MM.1S (cell line): ENCODE results near the gene KCNQ5.

Source experiments
- EZH2phosphoT487 ChIP-seq: fragments of 300-600 bp; sonication (generic); IDR thresholded peaks from 2 replicates; pipeline ENCODE4 v1.6.1; 2018; ENCODE audit warnings: antibody characterized with exemption, low read length
- TF ChIP-seq, protein P1 (sequence below): fragments of 300-600 bp; sonication (generic); IDR thresholded peaks from 2 replicates; pipeline ENCODE4 v1.5.1; 2016; ENCODE audit warnings: antibody characterized with exemption, low read length, mixed read lengths

DNA sequence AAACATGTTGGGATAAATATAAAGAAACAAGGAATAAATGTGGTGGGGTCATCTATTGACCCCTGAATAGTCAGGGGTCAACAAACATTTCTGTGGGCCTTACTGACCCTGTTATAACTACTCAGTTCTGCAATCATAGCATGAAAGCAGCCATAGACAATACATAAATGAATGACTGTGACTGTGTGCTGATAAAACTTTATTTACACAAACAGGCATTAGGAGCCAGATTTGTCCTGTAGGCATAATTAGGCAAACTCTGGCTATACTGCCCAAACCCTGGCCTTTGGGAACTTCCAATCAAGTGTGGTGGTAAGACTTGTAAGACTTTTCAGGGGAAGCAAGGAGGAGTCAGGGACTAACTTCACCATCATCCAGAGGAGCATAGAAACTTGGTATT is 380.7 kb downstream of the KCNQ5 start:
- TF ChIP-seq, protein P1, sequence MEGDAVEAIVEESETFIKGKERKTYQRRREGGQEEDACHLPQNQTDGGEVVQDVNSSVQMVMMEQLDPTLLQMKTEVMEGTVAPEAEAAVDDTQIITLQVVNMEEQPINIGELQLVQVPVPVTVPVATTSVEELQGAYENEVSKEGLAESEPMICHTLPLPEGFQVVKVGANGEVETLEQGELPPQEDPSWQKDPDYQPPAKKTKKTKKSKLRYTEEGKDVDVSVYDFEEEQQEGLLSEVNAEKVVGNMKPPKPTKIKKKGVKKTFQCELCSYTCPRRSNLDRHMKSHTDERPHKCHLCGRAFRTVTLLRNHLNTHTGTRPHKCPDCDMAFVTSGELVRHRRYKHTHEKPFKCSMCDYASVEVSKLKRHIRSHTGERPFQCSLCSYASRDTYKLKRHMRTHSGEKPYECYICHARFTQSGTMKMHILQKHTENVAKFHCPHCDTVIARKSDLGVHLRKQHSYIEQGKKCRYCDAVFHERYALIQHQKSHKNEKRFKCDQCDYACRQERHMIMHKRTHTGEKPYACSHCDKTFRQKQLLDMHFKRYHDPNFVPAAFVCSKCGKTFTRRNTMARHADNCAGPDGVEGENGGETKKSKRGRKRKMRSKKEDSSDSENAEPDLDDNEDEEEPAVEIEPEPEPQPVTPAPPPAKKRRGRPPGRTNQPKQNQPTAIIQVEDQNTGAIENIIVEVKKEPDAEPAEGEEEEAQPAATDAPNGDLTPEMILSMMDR: no peak
- no peak for TF ChIP-seq EZH2phosphoT487
